ENCODE results near the gene GREB1.

GREB1 gene

DNA sequence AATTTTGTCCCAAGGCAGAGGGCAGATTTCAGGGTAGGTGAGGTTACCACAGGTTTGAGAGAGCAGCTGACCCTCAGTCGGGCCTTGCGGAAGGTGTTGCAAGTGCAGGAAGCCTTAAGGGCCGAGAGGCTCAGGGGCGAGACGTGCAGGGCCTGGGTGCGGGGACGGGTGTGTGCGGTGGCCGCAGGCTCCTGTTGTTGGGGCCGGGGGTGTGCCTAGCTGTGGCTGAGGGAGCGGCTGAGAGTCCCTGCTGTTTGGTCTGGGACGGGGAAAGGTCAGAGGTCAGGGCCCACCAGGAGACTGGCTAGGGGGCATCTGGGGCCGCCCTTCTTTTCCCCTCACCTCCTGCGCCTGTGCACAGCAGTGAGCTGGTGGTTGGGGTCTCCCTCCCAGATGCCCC lies 83.7 kb downstream of the GREB1 start:
- no peak for DNase-seq (ENCODE audit: insufficient read length, low spot score)
- no peak for TF ChIP-seq CTCF (IDR thresholded peaks at IDR 0.05; ENCODE audit: insufficient read depth, missing control alignments)
- FAIRE-seq = no peak

GRCh38 chr2:11617984-11618707 lies 84.3 kb downstream of the GREB1 start:
- no peak for TF ChIP-seq CTCF (IDR thresholded peaks at IDR 0.05; ENCODE audit: insufficient read depth, missing control alignments)
- FAIRE-seq (no peak), DNase-seq (ENCODE audit: insufficient read length, low spot score) (no peak)

GRCh38 chr2:11618708-11619062 lies 84.8 kb downstream of the GREB1 start:
- FAIRE-seq (no peak), DNase-seq (ENCODE audit: insufficient read length, low spot score) (no peak)
- TF ChIP-seq CTCF (IDR thresholded peaks at IDR 0.05; ENCODE audit: insufficient read depth, missing control alignments) = no peak

- FAIRE-seq = no peak
- TF ChIP-seq CTCF (IDR thresholded peaks at IDR 0.05; ENCODE audit: insufficient read depth, missing control alignments) = no peak
- no peak for DNase-seq (ENCODE audit: insufficient read length, low spot score)
Measured at GRCh38 chr2:11621410-11621809, 87.6 kb downstream of the GREB1 start.

DNA sequence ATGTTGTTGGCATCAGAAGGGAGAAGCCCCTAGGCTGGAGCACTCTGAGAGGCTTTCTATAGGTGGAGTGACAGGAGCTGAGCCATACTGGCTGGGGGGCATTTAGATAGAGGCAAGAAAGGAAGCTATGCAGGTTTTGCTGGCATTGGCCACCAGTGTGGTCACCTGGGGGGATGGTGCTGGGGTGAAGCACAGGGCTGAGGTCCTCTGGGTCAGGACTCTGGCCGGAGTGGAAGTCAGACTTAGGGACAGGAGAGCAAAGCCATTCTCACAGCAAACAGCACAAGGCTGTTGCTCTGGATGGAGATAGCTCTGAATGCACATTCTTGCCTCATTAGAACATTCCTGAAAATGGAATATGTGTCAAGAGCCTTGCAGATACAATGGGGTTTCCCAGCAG lies 88.8 kb downstream of the GREB1 start:
- TF ChIP-seq CTCF (IDR thresholded peaks at IDR 0.05; ENCODE audit: insufficient read depth, missing control alignments) = no peak
- no peak for FAIRE-seq
- no peak for DNase-seq (ENCODE audit: insufficient read length, low spot score)

GRCh38 chr2:11624893-11625292 lies 91.0 kb downstream of the GREB1 start:
- DNase-seq (ENCODE audit: insufficient read length, low spot score) (no peak), FAIRE-seq (no peak)
- no peak for TF ChIP-seq CTCF (IDR thresholded peaks at IDR 0.05; ENCODE audit: insufficient read depth, missing control alignments)

DNA sequence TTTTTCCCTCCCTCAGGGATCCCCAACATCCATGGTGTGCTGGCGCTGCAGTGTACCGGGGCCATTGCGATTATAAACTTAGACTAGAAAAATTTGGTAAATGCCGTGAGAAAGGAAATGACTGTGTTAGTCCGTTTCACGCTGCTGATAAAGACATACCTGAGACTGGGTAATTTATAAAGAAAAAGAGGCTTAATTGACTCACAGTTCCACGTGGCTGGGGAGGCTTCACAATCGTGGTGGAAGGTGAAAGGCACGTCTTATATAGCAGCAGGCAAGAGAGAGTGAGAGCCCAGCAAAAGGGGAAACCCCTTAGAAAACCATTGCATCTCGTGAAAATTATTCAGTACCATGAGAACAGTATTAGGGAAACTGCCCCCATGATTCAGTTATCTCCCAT lies 91.8 kb downstream of the GREB1 start:
- TF ChIP-seq CTCF (IDR thresholded peaks at IDR 0.05; ENCODE audit: insufficient read depth, missing control alignments) = no peak
- no peak for DNase-seq (ENCODE audit: insufficient read length, low spot score)
- no peak for FAIRE-seq

All from D721Med (cell line).